Umbilical cord (tissue), 2 donors: ENCODE data around the gene MSI2. TPM values are rescaled to one million over a fixed set of nuclear protein-coding genes. Genes with fewer than 3 reads are reported as not detected.

ENCODE experiments used
- DNase-seq: peaks from one replicate; pipeline ENCODE4 v3.0.0-alpha.2; 2015; ENCODE audit warnings: low spot score
- total RNA-seq: library from RNA; depleted of rRNA; stranded (reverse); fragments of >200 nt; gene quantifications from one replicate; pipeline ENCODE4 v1.2.3, GENCODE V29; 2014; ENCODE audit warnings: low replicate concordance; ENCODE audit not compliant: insufficient read depth

The MSI2 gene
- total RNA-seq, 1 donor from 2014 or later, result 62.6 TPM

DNA sequence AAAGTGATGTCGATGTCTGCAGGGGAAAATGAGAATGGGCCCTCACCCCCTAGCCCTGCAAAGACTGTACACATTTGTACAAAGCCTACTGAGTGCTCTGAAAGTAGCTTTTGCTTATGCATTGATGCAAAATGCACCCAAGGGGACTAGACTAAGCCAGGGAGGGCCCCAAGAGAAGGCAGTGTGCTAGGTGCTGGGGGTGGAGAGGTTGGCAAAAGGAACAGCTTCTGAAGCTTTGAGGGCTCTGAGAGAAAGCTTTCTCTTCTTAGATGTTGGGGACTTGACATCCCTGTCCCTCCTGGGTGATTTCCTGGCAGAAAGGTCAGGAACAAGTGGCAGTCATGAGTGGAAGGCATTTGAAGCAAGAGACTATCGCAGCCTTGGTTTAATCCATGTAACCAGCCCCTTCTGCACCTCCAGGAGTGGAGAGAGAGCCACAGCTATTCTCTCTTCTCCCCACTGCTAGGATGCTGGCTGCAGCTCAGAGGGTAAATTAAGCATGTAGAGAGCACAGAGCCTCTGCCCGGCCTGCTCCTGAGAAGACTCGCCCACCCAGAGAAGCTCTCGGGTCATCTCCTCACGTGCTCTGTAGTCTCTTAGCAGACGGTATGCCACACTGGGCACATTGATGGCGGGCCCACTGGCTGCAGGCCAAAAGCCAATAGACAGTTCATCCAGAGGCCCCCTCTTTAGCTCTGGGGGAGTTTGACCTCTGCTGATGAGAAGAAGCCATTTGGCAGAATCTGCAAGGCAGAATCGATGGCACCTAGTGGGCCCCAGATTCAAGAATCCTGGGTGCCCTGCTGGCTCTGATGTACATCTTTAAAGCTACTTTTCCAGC, 221.4 kb downstream of the MSI2 start:
- DNase-seq, result no peak

GRCh38 chr17:57478478-57479250, 222.3 kb downstream of the MSI2 start:
- DNase-seq, result peak; percentile 58

DNA sequence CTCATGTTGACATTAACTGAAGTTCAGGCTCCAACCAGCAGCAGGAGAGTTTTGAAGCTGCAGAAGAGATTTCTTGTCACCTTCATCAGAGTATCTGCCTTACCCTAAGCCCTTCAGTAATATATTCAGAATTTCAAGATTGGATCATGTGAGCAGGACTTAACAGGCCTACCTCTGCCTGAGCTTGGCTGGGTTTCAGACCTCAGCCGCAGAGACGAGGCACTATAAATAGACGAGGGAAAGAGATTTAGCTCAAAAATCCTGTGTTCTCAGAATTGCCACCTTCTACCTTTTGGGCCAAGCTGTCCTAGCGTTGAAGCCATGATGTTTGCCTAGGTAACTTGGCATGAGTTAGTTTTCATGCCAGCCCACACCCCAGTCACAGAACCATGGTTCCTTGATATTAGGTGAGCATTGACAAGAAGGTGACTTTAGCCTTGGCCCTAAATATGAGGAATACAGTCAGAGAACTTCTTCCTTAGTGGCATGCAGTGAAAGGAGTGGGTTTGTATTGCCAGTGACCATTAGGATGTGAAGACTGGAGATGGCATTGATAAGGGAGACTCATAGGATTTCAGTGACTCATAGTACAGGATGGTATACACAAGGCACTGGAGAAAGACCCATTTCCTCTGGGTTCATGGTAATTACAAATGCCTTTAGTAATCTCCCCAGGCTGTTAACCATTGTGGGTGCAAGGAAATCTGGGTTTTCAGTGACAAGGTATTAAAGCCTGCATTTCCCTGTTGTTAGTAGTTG, 224.3 kb downstream of the MSI2 start:
- peak; percentile 72 for DNase-seq

DNA sequence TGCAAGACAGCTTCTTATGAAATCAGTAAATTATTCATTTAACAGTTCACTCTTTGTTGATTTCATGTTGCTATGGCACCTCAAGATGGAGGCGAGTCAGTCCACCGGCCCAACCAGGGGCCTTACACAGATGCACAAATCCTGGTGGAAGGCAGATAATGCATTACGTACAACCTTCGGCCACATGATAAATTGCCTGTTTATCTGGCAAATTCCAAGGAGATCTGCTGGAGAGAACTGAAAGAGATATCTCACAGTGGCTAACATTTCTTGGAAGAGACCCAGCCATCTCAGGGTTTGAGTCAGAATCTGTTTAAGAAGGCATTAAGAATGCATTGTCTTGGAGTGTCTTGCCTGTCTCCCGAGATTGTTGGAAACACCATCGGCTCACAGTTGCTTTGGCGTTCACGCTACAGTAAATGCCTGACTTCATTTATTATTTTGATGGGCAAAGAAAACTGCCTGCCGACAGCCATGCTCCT, 225.6 kb downstream of the MSI2 start:
- peak; percentile 98 for DNase-seq

DNA sequence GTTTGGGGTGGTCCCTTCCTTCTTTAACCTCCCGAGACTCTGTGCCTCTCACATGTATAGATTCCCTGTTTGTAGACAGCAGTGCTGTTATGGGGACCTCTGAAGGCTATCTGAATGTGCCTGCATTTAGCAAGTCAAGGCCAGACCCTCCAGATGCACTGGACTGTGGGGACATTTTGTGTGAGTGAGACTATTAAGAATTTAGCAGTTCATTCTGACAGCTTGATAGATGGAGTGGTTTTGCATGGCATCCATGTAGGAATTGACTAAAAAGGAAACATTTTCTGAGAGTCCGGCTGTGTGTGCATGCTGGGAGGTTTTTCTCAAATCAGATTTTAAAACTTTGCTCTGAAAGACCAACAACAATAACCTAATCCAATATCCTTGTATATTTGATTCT, 226.3 kb downstream of the MSI2 start:
- DNase-seq, result no peak

GRCh38 chr17:57484081-57484666, 227.9 kb downstream of the MSI2 start:
- DNase-seq, result no peak

GRCh38 chr17:57484826-57485565, 228.7 kb downstream of the MSI2 start:
- no peak for DNase-seq

DNA sequence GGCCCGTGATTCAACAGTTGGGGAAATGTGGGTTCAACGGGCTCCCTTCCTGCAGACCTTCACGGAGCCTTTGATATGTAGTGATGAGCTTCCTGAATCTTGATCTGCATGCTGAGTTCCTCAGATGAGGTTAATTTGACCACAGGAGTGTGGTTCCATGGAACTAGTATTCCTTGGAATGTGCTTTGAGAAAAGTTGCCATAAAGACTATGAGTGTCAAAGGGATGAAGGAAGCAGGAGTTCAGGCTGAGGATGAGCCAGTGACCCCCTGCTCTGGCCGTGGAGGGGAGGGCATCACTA, 229.2 kb downstream of the MSI2 start:
- DNase-seq, result no peak

- DNase-seq, result no peak
Measured at GRCh38 chr17:57485916-57486881, 229.9 kb downstream of the MSI2 start.

DNA sequence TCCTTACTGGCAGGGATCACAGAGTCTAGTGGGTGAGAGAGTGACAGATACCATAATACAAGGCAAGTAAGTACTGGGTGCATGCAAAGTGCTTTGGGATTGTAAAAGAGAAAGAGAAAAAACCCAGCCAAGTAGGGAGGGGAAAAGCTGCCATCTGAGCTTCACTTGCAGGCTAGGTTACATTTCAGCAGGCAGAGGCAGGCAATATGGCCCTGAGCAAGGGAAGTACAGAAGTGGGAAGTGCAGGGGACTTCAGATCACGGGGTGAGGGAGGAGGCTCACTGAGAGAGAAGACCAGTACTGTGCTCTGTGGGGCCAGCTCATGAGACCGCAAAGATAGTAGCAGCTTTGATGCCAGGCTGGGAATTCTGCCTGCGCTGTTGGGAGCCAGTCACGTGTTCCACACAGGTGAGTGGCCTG, 230.6 kb downstream of the MSI2 start:
- no peak for DNase-seq

GRCh38 chr17:57487573-57487972, 231.2 kb downstream of the MSI2 start:
- DNase-seq, result no peak

GRCh38 chr17:57488856-57489255, 232.5 kb downstream of the MSI2 start:
- no peak for DNase-seq

DNA sequence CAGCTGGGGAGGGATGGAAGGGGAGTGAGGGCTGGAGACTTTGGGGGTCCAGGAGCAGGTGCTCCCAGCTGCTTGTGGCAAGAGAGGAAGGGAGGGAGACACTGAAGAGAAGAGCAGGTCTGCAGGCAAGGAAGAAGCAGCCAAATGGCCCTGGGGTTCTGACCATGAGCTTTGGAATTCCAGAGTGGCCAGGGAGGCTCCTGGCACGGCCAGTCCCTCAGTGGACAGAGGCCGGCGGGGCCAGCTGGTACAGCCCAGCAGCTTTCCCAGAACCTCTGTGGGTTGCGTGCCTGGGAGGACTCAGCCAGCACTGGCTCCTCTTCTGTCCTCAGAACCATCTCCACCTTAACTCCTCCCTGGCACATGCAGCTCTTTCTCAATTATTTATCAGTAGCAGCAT, 233.0 kb downstream of the MSI2 start:
- no peak for DNase-seq

GRCh38 chr17:57490111-57490845, 234.0 kb downstream of the MSI2 start:
- DNase-seq, result no peak

GRCh38 chr17:57490890-57491289, 234.6 kb downstream of the MSI2 start:
- DNase-seq, result no peak

DNA sequence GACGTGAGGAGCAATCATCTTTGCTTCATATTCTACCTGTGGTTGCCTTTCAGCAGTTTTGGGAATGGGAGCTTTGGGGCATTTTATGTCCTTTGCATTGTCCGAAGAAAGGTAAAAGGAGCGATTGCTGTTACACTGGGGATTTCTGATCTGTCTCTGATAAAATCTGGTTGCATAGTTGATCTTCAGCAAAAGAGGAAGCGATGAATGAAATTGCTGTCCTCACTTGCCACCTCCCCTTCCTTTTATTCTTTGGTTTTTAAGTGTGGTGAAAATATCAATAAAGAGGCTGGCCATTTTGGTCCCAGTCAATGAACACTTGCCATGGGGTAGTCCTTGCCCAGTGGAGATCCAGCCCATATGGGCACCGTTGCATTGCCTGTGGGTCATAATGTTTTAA, 236.8 kb downstream of the MSI2 start:
- no peak for DNase-seq

DNA sequence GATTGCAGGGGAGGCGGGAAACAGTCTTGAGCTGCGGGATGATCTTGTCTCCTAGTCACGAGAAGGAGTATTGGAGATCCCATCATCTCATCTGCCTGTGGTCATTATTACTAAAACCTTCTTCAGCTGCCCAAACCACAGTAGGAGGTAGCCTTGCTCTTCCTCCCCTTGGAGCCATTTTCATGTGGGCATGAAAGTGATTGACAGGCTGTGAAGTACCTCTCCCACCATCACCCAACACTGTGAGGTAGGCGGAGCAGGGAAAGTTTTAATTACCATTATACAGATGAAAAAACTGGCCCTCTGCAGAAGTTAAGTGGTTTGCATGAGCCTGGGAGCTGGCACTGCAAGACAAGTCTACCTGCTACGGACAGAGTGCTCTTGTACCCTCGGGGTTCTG, 237.3 kb downstream of the MSI2 start:
- no peak for DNase-seq

GRCh38 chr17:57494443-57494842, 238.1 kb downstream of the MSI2 start:
- DNase-seq, result no peak

DNA sequence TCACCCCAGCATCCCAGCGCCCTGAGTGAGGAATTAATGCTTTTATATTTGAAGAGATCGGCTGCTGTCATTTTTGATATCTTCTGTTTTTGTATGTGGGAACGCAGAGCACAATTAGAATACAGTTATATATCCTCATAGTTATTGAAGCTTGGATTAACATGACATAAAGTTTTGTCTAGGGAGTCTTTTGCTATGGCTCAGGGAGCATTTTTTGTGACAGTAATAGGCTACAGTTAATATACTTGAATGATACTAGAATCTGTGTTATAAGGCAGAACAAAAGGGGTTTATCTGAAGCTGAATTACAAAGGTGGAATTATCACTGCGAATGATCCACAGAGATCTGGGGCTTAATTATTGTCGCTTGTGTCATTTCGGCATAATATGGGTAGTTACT, 239.4 kb downstream of the MSI2 start:
- no peak for DNase-seq
